Stimulated activated CD4-positive, alpha-beta T cell treated with anti-CD3 and anti-CD28 coated beads, Interleukin-12 subunit alpha, Interleukin-12 subunit beta, amount 100 ng/mL, for 24 hours (primary cell): Measurements from ENCODE around the gene LMOD1.
"Not testable (repeated sequence)": the region's sequence is repeated elsewhere in the genome, so short reads cannot be mapped to it uniquely, and the experiment has no call there.

Source experiments
- DNase-seq, 2 experiments: peaks; one replicate each; pipeline ENCODE4 v3.0.0-alpha.2; 2020; ENCODE audit warnings: low read depth in 2 of 2

LMOD1 gene

DNA sequence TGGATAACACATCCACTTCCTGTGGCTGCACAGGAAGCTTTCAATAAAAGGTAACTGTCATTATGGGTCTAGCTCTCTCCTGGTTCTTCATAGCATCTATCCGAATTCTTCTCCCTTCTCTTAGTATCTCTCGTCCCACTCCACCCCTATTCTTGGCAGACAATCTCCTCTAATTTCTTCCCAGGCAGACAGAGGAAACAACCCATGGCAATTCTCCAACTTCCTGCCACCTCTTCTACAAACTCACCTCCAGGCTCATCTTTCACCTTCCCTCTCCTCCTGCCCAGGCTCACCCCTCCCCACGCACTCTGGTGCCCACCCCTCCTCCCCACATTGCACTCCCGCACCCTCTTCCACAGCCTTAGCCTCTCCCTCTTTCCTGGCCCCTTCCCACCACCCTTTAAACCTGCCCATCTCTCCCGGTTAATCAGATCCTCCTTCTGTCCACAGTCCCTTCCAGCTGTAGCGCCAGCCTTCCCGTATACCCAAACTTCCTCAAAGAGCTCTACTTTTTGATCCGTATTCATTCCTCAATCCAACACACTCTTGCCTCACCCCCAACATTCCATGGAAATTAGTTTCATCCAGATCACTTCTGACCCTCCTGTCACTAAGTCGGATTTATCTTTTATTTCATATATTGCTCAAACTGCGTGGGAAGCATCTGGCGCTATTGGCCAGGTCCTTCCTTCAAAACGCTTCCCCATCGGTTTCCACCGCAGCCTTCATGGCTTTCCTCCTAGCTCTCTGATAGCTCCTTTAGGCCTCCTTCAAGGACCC, 31.7 kb downstream of the LMOD1 start:
- DNase-seq, result no peak

DNA sequence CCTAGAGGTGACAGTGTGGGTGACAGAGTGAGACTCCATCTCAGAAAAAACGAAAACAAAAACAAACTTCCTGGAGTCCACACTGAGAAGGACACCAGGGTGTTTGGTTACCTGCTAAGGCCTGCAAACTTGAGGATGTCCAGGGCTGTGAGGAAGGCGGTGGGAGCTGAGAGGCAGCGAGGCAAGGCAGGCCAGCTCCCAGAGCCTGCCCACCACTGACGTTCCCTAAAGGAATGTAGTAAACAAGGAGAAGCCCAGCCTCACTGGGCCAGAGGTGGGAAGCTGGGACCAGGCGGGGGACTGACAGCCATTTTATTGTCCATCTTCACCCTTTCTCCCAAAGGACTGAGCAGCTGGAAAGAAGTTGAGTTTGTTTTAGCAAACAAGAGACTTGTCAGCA, 33.5 kb downstream of the LMOD1 start:
- no peak for DNase-seq

DNA sequence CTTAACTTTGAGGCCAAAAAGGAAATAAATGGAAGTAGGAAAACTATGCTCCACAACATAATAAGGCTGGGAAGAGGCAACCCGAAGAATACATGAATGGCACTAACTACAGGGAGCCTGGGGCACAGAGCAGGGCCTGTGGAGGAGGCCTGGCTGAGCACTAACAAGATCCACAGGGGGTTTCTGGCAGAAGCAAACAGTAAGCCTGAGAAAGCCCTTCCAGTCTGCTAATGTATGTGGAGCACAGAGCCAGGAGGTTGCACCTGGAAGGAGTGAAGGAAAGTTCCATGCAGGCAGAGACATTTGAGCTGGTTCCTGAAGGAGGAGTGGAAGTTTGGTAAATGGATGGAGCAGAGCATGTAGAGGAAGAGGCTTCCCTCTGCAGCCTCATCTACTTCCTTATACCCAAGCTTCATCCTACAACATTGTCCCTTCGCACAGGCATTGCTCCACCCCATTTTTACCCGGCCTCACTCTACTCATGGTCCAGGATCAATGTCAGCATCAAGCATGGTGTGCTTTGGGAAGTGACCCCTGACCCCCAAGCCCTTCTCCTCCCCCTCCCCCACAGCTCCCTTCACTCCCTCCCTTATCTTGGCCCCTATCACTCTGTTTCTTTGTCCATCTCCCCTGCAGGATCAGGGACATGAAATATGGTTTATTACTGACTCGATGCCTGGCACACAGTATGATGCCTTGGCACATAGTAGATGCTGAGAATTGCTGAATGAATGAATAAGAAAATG, 34.3 kb downstream of the LMOD1 start:
- DNase-seq, result no peak

DNA sequence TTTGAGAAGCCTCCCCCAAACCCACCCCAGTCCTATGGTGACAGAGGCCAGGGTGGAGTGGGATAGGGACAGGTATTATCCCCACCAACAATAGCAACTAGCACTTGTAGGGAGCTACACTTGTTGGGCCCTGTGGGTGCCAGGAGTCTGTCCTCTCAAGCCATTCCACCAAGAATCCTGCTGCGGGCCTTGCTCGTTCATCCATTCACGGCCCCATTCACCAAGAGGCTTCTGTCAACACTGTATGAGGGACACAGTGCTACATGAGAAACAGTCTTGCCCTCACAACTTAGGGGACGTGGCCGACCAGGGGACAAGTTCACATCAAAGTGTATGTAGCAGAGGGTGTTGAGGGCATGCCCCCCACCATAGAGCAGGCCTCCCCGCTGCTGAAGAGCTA, 38.7 kb downstream of the LMOD1 start:
- DNase-seq, result no peak

DNA sequence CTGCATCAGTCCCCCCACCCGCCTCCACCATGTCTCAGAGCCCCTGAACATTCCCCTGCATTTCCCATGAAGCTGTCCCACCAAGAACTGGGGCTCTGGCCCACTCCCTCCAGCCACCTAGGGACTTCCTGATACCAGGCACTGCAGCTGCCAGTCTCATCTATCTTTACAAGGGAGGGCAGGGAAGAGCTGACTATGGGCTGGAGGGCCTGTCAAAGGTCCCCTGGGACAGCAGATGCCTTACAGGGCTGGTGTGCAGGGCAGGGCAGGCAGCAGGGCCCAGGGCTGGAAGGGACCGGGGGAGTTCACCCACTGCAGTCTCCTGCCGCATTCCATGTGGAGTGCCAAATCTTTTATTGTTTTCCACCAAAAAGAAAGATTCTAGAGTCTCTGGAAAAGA, 40.0 kb downstream of the LMOD1 start:
- DNase-seq, result no peak

DNA sequence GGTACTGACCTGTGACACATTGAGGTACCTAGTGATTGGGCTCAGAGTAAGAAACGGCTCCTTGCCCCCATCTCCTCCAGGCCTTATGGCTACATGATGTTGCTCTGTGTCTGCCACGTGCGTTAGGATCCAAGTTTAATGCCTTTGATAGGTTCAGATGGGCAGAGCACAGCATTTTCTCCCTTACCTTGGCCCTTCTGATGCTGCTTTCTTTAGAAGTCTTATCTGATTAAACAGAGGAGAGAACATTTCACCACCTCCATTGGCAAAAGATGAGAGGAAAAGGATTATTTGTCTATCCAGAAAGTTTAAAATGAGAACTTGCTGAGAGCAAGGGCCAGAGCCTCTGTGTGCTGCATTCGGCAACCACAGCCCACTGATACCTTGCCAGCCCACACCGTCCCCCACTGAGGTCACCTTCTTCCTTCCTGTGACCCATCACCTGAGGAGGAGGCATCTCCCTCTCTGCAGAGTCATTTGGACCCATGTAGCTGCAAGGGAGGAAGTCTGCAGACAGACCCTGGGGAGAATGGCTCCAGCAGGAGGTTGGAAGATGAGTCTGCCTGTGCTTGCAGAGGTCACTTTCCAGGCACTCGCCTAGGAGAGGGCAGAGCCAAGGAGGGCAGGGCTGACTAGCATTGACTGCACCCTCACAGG, 41.0 kb downstream of the LMOD1 start:
- DNase-seq, result no peak

DNA sequence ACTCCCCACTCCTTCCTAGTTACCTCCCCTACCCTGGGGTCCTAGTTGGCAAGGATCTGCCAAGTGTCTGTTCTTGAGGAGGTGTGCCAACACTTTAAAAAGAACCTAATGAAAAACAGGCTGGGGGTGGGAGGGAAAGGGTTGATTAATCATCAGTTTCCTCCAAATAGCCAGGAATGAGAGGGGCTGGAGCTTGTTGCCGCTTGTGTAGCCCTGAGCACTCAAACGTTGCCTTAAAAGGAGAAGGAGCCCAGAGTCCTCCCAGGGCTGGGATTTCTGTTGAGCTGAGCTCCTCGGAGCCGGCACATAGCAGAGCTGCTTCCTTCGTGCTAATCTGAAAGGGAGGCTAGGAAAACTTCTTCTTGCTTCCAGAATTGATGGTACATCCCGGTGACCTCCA, 41.8 kb downstream of the LMOD1 start:
- DNase-seq, result no peak

DNA sequence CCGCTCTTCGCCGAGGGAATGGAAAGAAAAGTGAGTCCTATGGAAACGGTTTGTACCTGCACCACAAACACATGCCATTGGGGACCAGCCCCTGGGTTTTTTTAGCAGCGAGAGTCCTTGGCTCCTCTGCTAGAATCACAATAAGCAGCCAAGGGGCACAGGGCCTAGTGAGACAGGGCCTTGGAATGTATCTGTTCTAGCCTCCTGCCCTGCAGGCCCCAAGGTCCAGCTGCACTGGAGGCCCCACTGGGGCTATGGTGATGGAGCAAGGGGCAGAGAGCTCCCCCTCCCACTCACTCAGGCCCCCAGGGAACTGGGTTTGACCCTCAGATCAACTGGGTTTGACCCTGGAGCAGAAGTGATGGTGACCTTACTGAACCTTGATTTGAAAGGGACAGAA, 43.2 kb downstream of the LMOD1 start:
- DNase-seq, result no peak

DNA sequence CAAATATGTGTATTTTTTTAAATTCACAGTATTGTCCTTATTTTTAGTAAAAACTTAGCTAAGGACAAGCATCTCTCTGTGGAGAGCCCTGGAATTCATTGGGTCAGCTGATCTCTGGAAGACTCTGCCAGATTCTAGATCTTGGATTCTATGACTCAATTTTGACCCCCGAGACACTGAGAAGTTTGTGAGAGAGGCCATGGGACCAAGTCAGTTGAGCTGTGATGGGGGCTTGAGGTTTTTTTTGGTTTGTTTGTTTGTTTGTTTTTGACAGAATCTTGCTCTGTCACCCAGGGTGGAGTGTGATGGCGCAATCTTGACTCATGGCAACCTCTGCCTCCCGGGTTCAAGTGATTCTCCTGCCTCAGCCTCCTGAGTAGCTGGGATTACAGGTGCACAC, 44.1 kb downstream of the LMOD1 start:
- no peak for DNase-seq

DNA sequence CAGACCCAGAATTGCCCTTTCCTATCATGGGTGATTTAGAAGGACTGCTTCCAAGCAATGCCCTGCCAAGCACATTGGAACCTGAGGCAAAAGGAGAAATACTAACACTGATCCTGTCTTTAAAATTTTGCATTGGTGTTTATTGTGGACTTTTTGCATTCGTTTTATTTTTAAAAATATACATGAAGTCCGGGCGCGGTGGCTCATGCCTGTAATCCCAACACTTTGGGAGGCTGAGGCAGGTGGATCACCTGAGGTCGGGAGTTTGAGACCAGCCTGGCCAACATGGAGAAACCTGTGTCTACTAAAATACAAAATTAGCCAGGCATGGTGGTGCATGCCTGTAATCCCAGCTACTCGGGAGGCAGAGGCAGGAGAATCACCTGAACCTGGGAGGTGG, 45.3 kb downstream of the LMOD1 start:
- DNase-seq, result not testable (repeated sequence)

DNA sequence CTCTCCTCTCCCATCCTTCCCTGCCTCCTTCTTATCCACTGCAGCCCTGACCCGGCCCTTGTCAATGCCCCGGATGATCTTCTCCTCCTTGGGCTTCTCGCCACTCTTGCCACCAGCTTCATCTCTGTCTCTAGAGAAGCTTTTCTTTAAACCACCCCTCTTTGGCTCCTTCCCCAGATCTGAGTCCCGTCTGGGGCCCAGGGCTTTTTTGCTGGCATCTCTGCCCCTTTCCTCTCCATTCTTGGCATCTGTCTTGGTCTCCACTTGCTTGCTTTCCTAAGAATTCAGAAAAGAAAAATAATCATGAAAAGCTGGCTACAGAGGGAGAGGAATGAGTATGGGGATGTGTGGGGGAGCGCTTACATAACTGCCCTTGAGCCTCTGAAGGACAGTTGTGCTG, 45.9 kb downstream of the LMOD1 start:
- DNase-seq, result no peak

DNA sequence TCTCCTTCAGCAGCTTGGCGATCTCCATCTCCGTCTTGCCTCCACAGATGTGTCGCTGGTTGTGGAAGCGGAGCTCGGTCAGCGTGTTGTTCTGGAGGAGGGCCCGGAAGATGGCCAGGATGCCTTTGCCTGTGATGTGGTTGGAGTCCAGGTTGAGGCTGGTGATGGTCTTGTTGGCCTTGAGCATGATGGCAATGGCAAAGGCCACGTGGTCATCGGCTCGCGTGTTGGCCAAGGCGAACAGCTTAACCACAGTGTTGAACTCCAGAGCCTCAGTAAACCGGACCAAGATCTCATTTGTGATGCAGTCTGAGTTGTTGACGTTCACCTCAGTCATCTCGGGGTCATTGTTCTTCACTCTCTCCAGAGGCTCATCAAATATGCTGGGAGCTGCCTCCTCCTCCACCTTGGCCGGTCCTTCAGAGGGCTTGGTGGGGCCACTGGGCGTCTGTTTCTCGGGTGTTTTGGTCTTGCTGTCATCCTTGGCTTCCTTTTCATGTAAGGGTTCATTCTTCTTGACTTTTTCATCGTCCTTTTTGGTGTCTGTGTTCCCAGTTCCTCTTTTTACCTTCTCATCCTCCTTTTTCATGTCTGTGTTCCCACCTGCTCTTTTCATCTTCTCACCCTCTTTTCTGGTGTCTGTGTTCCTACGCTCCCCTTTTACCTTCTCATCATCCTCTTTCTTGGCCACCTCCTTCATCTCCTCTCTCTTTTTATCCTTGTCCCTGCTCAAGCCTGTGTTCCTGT, 46.5 kb downstream of the LMOD1 start:
- no peak for DNase-seq

DNA sequence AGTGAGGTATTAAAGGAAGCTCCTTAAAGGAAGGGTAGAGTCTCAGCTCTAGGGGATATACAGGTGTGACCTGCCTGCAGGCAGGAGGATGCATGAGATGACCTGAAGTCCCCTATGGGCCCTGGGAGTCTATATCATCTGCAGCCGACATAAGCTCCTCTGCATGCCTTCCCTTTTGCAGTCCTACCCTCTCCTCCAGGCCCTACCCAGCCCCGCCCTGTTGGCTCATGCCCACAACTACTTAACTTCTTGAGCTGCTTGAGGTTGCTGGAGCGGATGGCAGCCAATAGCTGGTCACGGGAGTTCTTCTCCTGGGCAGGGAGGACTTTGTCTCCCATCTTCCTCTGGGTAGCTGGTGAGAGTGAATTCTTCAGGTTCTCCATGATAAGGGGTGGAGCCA, 47.4 kb downstream of the LMOD1 start:
- DNase-seq, result no peak

DNA sequence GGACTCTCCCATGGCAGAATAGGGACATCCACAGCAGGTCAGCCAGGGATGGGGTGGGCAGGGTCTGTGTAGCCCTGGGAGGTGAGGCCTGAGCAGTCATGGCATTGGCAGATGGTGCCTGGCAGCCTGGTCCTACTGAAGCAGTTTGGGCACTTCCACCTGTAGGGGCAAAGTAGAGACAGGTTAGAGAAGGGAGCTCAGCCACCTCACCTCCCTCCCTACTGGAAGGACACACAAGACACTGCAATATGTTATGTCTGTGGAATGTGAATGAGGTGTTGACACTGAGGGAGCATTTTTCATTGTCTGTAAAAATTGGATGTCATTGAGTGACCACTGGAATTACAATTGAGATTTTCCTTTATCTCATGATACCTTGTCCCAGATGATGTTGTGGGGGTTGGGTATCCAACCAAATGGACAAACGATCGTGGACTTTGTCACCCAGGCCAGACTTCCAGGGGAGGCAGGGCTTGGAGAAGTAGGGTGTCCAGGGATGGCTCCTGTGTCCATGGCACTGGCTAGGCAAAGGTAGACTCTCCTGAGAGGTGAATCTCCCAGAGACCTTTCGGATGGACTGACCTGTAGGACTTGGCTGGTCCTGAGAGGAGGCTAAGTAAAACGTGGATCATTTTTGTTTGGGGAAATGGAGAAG, 48.0 kb downstream of the LMOD1 start:
- DNase-seq, result no peak

DNA sequence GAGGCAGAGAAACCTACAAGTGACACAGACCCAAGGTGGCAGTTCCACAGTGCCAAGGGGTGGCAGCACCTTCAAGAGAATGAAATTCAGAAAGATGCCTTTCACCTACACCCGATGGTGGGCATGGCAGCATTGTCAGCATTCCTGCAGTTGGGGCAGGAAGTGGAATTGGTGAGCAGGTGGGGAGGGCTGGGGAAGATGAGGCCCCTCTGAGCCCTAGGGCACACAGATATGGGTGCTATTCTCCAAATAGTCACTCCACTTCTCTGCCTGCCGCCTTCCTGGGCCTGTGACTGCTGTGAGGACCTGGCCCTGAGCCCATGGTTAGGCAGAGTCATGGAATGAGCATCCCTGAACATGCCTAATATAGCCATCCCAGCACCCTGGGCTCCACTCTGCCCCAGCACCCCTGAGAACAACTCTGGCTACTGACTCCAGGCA, 49.4 kb downstream of the LMOD1 start:
- no peak for DNase-seq

DNA sequence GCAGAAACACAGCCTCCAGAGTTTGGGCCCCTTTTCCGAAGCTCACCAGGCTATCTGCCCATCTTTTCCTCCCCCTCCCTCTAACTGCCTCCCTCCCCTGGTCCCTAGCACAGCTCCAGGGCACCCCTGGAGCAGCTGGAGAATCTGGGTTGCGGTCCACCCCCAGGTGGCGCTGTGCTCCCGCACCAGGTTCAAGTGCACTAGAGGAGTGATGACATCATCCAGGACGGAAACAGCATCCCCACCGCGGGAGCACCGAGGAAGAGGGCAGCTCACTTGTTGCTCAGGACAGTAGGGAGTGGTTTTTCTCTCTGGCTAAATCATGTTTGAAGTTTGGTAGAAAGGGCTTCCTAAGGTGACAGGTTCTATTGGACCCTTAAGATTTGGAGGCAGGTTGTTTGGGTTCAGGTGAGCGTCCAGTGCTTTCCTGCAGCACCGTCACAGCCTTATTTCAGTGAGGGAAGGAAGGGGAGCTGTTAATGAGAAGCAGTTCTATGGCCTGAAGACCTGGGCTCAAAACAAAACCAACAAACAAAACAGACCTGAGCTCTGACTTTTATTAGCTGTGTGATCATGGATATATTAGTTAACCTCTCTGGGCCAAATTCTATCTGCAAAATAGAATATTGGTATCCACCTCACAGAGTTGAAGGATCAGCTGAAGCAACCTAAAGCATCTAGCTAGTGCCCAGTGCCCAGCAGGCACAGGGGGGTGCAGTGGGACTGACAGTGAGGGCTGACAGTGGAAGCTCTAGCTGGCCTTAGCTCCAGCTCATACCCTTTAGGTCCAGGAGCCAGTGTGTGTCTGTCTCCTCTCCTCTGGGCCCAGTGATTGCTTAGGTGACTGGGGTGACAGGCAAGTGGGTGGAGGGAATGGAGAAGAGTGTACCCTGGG, 50.2 kb downstream of the LMOD1 start:
- peak; percentile 61 to 86 for DNase-seq

DNA sequence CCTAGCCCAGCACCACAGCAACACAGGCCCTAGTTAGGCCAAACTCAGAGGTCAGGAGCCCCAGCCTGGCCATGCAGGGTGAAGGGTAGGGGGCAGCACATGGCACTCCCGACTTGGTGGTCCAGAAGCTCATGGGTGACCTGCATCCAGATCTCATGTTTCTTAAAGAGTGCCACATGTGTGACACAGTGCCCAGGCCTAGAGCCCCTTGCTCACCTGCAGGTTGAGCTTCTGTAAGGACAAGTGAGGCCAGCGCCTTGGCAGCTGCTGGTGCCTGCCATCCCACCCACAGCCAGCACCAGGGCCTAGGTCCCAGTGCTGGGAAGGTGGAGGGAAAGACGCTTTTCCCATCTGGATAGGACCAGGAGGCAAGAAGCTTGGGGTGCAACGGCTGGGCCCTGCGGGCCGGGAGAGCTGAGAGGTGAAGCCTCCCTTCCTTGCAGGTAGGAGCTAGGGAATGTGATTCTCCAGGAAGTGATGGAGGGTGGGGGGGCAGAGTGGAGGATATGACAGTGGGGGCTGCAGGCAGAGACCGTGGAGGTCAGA, 51.2 kb downstream of the LMOD1 start:
- DNase-seq, result no peak

DNA sequence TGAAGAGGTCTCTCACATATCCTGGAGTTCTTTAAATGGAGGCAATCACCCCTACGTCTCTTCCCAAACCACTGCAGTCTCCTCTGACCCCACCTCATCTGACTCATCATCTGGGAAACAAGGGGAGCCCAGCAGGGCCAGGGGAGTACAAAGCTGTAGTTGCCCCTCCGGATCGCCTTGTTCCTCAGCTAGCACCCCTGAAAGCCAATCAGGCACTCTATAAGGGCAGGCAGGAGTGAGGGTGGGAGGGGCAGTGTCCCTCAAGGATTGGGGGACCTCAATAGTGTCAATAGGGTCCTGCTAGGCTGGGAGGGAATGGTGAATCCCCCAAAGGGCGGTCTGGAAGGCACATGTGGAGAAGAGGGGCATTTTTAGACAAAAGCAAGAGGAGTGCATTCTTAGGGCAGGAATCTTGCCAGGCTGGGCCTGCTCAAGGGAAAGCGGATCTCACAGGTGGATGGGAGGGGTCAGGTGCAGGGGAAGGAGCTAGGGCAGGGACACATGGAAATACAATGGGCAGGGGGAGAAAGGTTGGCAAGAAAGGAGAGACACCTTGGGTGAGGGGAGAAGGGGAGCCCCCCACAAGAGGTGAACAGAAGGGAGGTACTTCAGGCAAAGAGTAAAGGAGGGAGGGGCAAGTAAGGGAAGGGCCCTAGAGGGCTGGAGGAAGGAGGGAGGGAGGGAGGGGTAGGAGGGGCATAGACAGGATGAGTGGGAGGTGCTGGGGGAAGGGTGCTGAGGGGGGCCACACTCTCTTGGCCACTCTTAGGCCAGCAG, 51.8 kb downstream of the LMOD1 start:
- DNase-seq, result no peak

DNA sequence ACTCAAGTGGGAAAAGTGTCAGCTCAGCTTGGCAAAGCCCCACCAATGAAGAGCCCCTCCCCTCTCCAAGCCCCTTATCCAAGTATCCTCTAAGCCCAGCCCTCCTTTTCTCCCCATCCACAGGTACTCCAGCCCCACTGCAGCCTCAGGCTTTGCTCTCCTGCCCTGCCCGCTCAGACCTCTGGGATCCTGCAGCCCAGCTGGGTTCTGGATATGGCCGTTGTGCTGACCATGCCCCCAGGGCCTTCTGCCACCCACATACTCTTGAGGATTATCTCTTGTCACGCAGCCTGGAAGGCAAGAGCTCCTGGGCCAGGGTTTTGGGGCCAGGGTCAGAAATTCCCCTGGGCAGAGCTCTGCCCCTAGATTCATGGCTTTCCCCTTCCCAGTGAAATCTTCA, 52.9 kb downstream of the LMOD1 start:
- no peak for DNase-seq

DNA sequence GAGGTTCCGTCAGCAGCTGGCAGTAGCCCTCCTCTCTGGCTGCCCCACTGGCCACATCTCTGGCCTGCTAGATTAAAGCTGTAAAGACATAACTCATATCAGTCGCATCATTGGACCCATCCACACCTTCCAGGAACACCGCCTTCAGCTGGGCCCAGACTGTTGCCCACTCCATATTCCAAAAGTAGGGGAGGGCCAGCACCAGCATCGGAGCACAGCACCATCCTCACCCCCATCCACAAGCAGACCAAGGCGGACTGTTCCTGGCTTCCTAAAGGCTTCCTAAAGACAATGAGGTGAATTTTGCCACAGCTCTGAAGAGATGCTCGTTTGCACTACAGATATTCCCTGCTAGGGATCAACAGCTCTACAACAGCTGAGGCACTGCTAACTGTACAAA, 54.1 kb downstream of the LMOD1 start:
- DNase-seq, result no peak
